HL-60 (cell line): ENCODE data around the gene ITPRIPL1.

Source experiments
- CTCF ChIP-seq: IDR thresholded peaks from one replicate; pipeline ENCODE4 v1.5.1; 2011; ENCODE audit warnings: low read length, control low read depth, inconsistent platforms; ENCODE audit not compliant: insufficient read depth
- POLR2AphosphoS5 ChIP-seq: IDR thresholded peaks from 2 replicates; pipeline ENCODE4 v1.6.1; 2012; ENCODE audit warnings: low read depth

- TF ChIP-seq POLR2AphosphoS5 (no peak), CTCF (no peak)
Measured at GRCh38 chr2:96330407-96330806, 5.3 kb downstream of the ITPRIPL1 start.
